Measurements from ENCODE around the gene RUSC2. TPM values are rescaled to one million over a fixed set of nuclear protein-coding genes. Genes with fewer than 3 reads are reported as not detected.

RUSC2 gene
- total and polyA plus RNA-seq, 2 experiments from 2014 or later: 16.6 to 17.7 TPM

- Histone ChIP-seq H3K4me1 (ENCODE audit: insufficient read depth) (no peaks in the 10 kb centered on the region), H2AFZ (no peak overlapping the region), H3K9me3 (ENCODE audit: low read depth) (no peaks in the 10 kb centered on the region), H3K79me2 (no peaks in the 10 kb centered on the region), H3K27me3 (peaks cover 4% of the 10 kb centered on the region), H3K4me3 (no peak overlapping the region), H3K36me3 (replicated peaks; ENCODE audit: insufficient read depth, low read depth) (no peaks in the 10 kb centered on the region), H4K20me1 (ENCODE audit: insufficient read depth, poor library complexity, severe bottlenecking) (no peaks in the 10 kb centered on the region), H3K27ac (no peak overlapping the region), H3K9me2 (replicated peaks; ENCODE audit: insufficient read depth) (no peaks in the 10 kb centered on the region), H3K4me2 (no peak overlapping the region)
- no peak for TF ChIP-seq EZH2 (IDR thresholded peaks at IDR 0.05; ENCODE audit: borderline replicate concordance)
- no peak for TF ChIP-seq EZH2phosphoT487 (IDR thresholded peaks at IDR 0.05; ENCODE audit: low read depth, severe bottlenecking, unreplicated experiment)
- TF ChIP-seq CTCF (IDR thresholded peaks at IDR 0.05; ENCODE audit: poor library complexity): no peak
- no peak for DNase-seq (ENCODE audit: low spot score)
- 84% methylated on average over 1 of the region's 1 CpG for WGBS (ENCODE audit: low lambda C conversion rate, missing lambda C conversion rate)
These were observed 11.0 kb upstream of the RUSC2 start for GRCh38 chr9:35478871-35479270.

GRCh38 chr9:35481347-35481975 is 8.4 kb upstream of the RUSC2 start:
- no peaks in the 10 kb centered on the region for H3K36me3 ChIP-seq (replicated peaks; ENCODE audit: insufficient read depth, low read depth)
- no peaks in the 10 kb centered on the region for H3K27me3 ChIP-seq
- no peak overlapping the region for H3K4me2 ChIP-seq
- no peak overlapping the region for H2AFZ ChIP-seq
- H3K27ac ChIP-seq: no peak overlapping the region
- TF ChIP-seq CTCF (IDR thresholded peaks at IDR 0.05; ENCODE audit: poor library complexity) (peak; percentile 53), EZH2phosphoT487 (IDR thresholded peaks at IDR 0.05; ENCODE audit: low read depth, severe bottlenecking, unreplicated experiment) (no peak), EZH2 (IDR thresholded peaks at IDR 0.05; ENCODE audit: borderline replicate concordance) (no peak)
- DNase-seq (ENCODE audit: low spot score): peak; percentile 63
- WGBS (ENCODE audit: low lambda C conversion rate, missing lambda C conversion rate): 81% methylated on average over 4 of the region's 4 CpGs
- H3K79me2 ChIP-seq: no peaks in the 10 kb centered on the region
- H3K9me3 ChIP-seq (ENCODE audit: low read depth): no peaks in the 10 kb centered on the region
- H3K4me1 ChIP-seq (ENCODE audit: insufficient read depth): no peaks in the 10 kb centered on the region
- no peaks in the 10 kb centered on the region for H3K9me2 ChIP-seq (replicated peaks; ENCODE audit: insufficient read depth)
- no peak overlapping the region for H3K4me3 ChIP-seq
- no peaks in the 10 kb centered on the region for H4K20me1 ChIP-seq (ENCODE audit: insufficient read depth, poor library complexity, severe bottlenecking)

GRCh38 chr9:35482071-35482470 is 7.8 kb upstream of the RUSC2 start:
- no peak for DNase-seq (ENCODE audit: low spot score)
- H3K4me1 ChIP-seq (ENCODE audit: insufficient read depth): no peaks in the 10 kb centered on the region
- H3K4me3 ChIP-seq: no peak overlapping the region
- H3K27ac ChIP-seq: no peak overlapping the region
- H4K20me1 ChIP-seq (ENCODE audit: insufficient read depth, poor library complexity, severe bottlenecking): no peaks in the 10 kb centered on the region
- no peaks in the 10 kb centered on the region for H3K9me2 ChIP-seq (replicated peaks; ENCODE audit: insufficient read depth)
- H3K36me3 ChIP-seq (replicated peaks; ENCODE audit: insufficient read depth, low read depth): no peaks in the 10 kb centered on the region
- no peaks in the 10 kb centered on the region for H3K9me3 ChIP-seq (ENCODE audit: low read depth)
- no peaks in the 10 kb centered on the region for H3K27me3 ChIP-seq
- WGBS (ENCODE audit: low lambda C conversion rate, missing lambda C conversion rate): 52% methylated on average over 3 of the region's 3 CpGs
- H3K79me2 ChIP-seq: no peaks in the 10 kb centered on the region
- TF ChIP-seq EZH2phosphoT487 (IDR thresholded peaks at IDR 0.05; ENCODE audit: low read depth, severe bottlenecking, unreplicated experiment) (no peak), EZH2 (IDR thresholded peaks at IDR 0.05; ENCODE audit: borderline replicate concordance) (no peak), CTCF (IDR thresholded peaks at IDR 0.05; ENCODE audit: poor library complexity) (no peak)
- H2AFZ ChIP-seq: no peak overlapping the region
- no peak overlapping the region for H3K4me2 ChIP-seq

Data from hepatocyte (in vitro differentiated cells).